GM13977 (cell line): Measurements from ENCODE around the gene LURAP1L.

Experiments used
- DNase-seq: peaks from one replicate; pipeline ENCODE4 v3.0.0; 2012; ENCODE audit warnings: low spot score
- in situ Hi-C: fragments of 300-500 bp; cut with MboI; formaldehyde crosslinking; loops from one replicate; pipeline ENCODE4 v1.12.0; 2022; ENCODE audit warnings: low sequenced_read_pairs, low pct_unique_long_range_greater_than_20kb, mixed read lengths, inconsistent platforms; ENCODE audit not compliant: unreplicated experiment
- TF ChIP-seq, protein P1 (sequence below): IDR thresholded peaks from 2 replicates; pipeline ENCODE4 v1.5.1; 2012; ENCODE audit warnings: mild to moderate bottlenecking, control low read depth; ENCODE audit not compliant: insufficient read depth; ENCODE audit errors: extremely low read depth, missing control alignments

LURAP1L gene

GRCh38 chr9:12846035-12846434 is 71.2 kb downstream of the LURAP1L start:
- in situ Hi-C loops, result no loop called here
- TF ChIP-seq, protein P1, sequence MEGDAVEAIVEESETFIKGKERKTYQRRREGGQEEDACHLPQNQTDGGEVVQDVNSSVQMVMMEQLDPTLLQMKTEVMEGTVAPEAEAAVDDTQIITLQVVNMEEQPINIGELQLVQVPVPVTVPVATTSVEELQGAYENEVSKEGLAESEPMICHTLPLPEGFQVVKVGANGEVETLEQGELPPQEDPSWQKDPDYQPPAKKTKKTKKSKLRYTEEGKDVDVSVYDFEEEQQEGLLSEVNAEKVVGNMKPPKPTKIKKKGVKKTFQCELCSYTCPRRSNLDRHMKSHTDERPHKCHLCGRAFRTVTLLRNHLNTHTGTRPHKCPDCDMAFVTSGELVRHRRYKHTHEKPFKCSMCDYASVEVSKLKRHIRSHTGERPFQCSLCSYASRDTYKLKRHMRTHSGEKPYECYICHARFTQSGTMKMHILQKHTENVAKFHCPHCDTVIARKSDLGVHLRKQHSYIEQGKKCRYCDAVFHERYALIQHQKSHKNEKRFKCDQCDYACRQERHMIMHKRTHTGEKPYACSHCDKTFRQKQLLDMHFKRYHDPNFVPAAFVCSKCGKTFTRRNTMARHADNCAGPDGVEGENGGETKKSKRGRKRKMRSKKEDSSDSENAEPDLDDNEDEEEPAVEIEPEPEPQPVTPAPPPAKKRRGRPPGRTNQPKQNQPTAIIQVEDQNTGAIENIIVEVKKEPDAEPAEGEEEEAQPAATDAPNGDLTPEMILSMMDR, result no peak
- DNase-seq, result no peak

- in situ Hi-C loops, result no loop called here
- TF ChIP-seq, protein P1, result no peak
- DNase-seq, result no peak
Measured at GRCh38 chr9:12847561-12847960, 72.7 kb downstream of the LURAP1L start.

DNA sequence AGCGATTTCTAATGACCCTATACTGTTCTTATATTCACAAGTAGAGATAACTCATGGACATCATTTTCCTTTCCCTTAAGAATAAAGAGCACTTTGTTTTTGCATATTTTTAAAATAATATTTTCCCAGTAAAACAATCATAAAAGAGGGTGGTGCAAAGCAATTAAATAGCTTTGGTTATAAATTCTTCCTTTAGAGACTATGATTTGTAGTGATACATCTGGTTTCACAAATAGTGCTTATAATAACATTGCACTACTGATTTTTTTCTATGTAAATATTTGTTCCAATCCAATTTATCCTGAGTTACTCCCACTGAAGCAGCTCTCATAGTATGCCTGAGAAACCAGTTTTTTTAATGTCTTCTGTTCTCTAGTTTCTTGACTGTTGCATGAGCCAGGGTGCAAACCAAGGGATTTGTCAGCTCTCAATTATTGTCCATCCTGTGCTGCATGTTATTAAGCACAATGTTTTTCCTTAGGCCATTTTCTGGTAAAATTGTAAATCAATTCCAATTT is 74.7 kb downstream of the LURAP1L start:
- in situ Hi-C loops, result no loop called here
- DNase-seq, result no peak
- TF ChIP-seq, protein P1, result no peak

- in situ Hi-C loops, result no loop called here
- DNase-seq, result no peak
- TF ChIP-seq, protein P1, result no peak
Measured at GRCh38 chr9:12851341-12852090, 76.7 kb downstream of the LURAP1L start.

DNA sequence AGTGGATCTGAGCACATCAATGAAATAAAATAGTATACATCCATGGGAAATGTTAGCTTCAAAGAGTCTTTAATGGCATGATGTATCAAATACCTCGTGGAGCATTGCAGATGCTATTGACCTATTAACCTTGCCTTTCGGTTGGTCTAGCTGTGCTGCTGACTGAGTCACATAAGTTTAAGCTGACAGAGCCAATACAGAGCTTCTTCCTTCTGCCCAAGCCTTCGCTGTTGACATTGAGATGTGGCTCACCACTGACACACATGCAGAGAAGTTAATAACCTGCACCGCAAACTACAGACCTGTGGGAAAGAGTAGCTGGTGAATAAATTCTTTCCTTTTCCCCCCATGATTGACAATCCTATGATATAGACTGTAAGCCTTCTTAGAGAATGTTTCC is 78.2 kb downstream of the LURAP1L start:
- TF ChIP-seq, protein P1, result no peak
- no peak for DNase-seq
- in situ Hi-C loops, result no loop called here

DNA sequence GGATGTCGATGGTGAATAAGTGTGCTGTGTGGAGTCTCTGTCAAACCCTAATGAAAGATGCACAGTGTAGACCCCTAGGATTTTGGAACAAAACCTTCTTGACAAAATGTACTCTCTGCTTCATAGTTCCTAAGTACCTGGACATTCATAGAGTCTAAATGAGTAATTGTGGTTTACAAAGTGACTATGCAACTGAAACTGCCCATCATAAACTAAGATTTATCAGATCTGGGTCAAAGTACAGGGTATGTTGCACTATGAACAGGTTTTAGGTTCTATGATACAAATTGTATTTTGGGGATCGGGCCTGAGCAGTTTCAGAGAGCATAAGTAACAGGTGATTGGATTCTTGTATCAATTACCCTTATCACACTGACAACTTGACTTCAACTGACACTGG is 79.4 kb downstream of the LURAP1L start:
- TF ChIP-seq, protein P1, result no peak
- DNase-seq, result no peak
- in situ Hi-C loops, result no loop called here
